GM12878 (cell line): ENCODE data around the gene PDZD2. TPM values are rescaled to one million over a fixed set of nuclear protein-coding genes. Genes with fewer than 3 reads are reported as not detected.

Experiments used
- CUX1 ChIP-seq: IDR thresholded peaks from 2 replicates; pipeline ENCODE4 v1.6.1; 2012; ENCODE audit warnings: improper control_type of control experiment, low read depth, low read length; ENCODE audit not compliant: insufficient replicate concordance
- ELK1 ChIP-seq: IDR thresholded peaks from 2 replicates; pipeline ENCODE4 v1.6.1; 2012; ENCODE audit warnings: low read depth, low read length, improper control_type of control experiment
- IKZF2 ChIP-seq, 2 experiments: fragments of 450-650 bp; IDR thresholded peaks; 2 replicates each; pipeline ENCODE4 v1.6.1; 2017; ENCODE audit warnings: mild to moderate bottlenecking in 2 of 2, moderate library complexity in 2 of 2
- KAT2A ChIP-seq: conservative IDR thresholded peaks from 2 replicates; pipeline ENCODE4 v1.6.1; 2011; ENCODE audit warnings: low read depth, low read length; ENCODE audit not compliant: control insufficient read depth
- PBX3 ChIP-seq: IDR thresholded peaks from 2 replicates; pipeline ENCODE4 v1.6.1; 2011; ENCODE audit warnings: mild to moderate bottlenecking, low read depth, low read length, moderate library complexity; ENCODE audit not compliant: insufficient replicate concordance
- ZNF207 ChIP-seq: fragments of 450-650 bp; IDR thresholded peaks from 2 replicates; pipeline ENCODE4 v1.6.1; 2014; ENCODE audit warnings: antibody characterized with exemption, mild to moderate bottlenecking, borderline replicate concordance
- polyA plus RNA-seq, 11 experiments: library from polyadenylated mRNA; depleted of rRNA in 4 of 11; unstranded in 6 of 11; stranded (reverse) in 5 of 11; fragments of >200 nt; fragmentation: Nextera tagmentation in 4 of 11; fragmentation: Illumina TruSeq in 1 of 11; extraction: Ambion mirVana in 4 of 11; extraction: Trizol in 1 of 11; gene quantifications; 1 replicate in 1 of 11; 2 replicates in 10 of 11; pipeline versions ENCODE4 v1.2.1 to v1.2.3, GENCODE V29; 2011 to 2016; ENCODE audit warnings: inconsistent platforms in 2 of 11, missing spikeins in 2 of 11, low read depth in 1 of 11
- total RNA-seq, 4 experiments: library from RNA; depleted of rRNA in 3 of 4; stranded (reverse); fragments of >200 nt in 3 of 4; fragmentation: Illumina TruSeq in 1 of 4; extraction: Trizol in 1 of 4; gene quantifications; 2 replicates each; pipeline versions ENCODE4 v1.2.1 to v1.2.3, GENCODE V29; 2013 to 2021

The PDZD2 gene
- total and polyA plus RNA-seq, 10 of the 15 experiments (the other 5 are each of a cell fraction or from before 2014, with no cell fraction given) = 0.01 to 0.58 (median 0.29) TPM; not detected in 3

GRCh38 chr5:31607546-31607945 lies 31.4 kb upstream of the PDZD2 start (continued):
- TF ChIP-seq ZNF207 (no peak), IKZF2 (IDR thresholded peaks at IDR 0.05) (no peak), ELK1 (no peak), PBX3 (no peak), CUX1 (no peak), KAT2A (no peak)
- TF ChIP-seq, all 136 proteins: peak for 0
